NB4 (cell line): ENCODE results near the gene TMEM164.

Source experiments
- DNase-seq: peaks from one replicate; pipeline ENCODE4 v3.0.0; 2010; ENCODE audit warnings: low read depth
- H3K4me3 ChIP-seq: one replicate; pipeline ENCODE4 v1.5.1; 2011; ENCODE audit warnings: mild to moderate bottlenecking, low read depth, low read length, moderate library complexity
- MYC ChIP-seq: IDR thresholded peaks from 2 replicates; pipeline ENCODE4 v1.6.1; 2011; ENCODE audit warnings: low read depth, low read length
- POLR2A ChIP-seq: IDR thresholded peaks from 2 replicates; pipeline ENCODE4 v1.6.1; 2011; ENCODE audit warnings: mild to moderate bottlenecking; ENCODE audit not compliant: insufficient read length; ENCODE audit errors: extremely low read depth
- TF ChIP-seq, protein P1 (sequence below): IDR thresholded peaks from one replicate; pipeline ENCODE4 v1.5.1; 2012; ENCODE audit warnings: low read depth, low read length
- TF ChIP-seq, protein P2 (sequence below): IDR thresholded peaks from 2 replicates; pipeline ENCODE4 v1.6.1; 2011; ENCODE audit warnings: low read depth, low read length

Gene TMEM164

DNA sequence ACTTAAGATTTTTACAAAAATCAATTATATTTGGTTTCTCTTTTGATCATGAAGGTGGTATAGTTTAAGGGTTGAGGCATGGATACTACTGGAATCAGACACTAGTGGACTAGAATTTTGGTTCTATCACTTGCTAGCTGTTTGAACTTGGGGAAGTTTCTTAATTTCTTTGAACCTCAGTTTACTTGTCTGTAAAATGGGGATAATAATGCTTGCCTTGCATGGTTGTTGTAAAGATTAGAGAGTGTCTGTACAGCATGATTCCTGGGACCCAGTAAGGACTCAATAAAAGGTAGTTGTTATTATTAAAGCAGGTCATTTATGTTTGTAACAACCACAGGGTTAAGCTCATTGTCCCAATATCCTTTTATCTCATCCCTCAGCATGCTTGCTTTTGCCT is 36.0 kb downstream of the TMEM164 start:
- no peak overlapping the region for H3K4me3 ChIP-seq
- DNase-seq = no peak
- TF ChIP-seq, protein P1, sequence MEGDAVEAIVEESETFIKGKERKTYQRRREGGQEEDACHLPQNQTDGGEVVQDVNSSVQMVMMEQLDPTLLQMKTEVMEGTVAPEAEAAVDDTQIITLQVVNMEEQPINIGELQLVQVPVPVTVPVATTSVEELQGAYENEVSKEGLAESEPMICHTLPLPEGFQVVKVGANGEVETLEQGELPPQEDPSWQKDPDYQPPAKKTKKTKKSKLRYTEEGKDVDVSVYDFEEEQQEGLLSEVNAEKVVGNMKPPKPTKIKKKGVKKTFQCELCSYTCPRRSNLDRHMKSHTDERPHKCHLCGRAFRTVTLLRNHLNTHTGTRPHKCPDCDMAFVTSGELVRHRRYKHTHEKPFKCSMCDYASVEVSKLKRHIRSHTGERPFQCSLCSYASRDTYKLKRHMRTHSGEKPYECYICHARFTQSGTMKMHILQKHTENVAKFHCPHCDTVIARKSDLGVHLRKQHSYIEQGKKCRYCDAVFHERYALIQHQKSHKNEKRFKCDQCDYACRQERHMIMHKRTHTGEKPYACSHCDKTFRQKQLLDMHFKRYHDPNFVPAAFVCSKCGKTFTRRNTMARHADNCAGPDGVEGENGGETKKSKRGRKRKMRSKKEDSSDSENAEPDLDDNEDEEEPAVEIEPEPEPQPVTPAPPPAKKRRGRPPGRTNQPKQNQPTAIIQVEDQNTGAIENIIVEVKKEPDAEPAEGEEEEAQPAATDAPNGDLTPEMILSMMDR = no peak
- TF ChIP-seq, protein P2, sequence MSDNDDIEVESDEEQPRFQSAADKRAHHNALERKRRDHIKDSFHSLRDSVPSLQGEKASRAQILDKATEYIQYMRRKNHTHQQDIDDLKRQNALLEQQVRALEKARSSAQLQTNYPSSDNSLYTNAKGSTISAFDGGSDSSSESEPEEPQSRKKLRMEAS = no peak
- TF ChIP-seq MYC (no peak), POLR2A (no peak)

DNA sequence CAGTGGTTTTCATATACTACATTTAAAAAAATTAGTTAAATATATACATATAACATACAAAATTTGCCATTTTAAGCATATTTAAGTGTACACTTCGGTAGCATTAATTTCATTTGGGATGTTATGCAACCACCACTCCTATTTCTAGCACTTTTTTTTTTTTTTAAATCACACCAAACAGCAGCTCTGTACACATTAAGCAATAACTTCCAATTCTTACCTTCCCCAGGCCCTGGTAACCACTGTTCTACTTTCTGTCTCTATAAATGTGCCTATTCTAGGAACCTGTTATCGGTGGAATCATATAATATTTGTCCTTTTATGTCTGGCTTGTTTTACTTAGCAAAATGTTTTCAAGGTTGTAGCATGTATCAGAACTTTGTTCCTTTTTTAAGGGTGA is 39.1 kb downstream of the TMEM164 start:
- peak; percentile 24 for DNase-seq
- TF ChIP-seq, protein P2 = no peak
- TF ChIP-seq, protein P1 = no peak
- TF ChIP-seq POLR2A (no peak), MYC (no peak)
- H3K4me3 ChIP-seq = no peak overlapping the region

DNA sequence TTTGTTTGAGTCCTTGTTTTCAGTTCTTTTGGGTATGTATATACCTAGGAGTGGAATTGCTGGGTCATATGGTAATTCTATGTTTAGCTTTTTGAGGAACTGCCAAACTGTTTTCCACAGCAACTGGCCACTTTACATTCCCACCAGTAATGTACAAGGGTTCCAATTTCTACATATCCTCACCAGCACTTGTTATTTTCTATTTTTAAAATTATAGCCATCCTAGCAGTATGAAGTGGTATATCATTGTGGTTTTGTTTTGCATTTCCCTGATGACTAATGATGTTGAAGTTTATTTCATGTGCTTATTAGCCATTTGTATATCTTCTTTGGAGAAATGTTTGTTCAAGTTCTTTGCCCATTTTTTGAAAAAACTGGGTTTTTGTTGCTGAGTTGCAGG is 39.6 kb downstream of the TMEM164 start:
- H3K4me3 ChIP-seq = no peak overlapping the region
- DNase-seq = peak; percentile 24
- TF ChIP-seq POLR2A (no peak), MYC (no peak)
- TF ChIP-seq, protein P1 = no peak
- TF ChIP-seq, protein P2 = no peak

DNA sequence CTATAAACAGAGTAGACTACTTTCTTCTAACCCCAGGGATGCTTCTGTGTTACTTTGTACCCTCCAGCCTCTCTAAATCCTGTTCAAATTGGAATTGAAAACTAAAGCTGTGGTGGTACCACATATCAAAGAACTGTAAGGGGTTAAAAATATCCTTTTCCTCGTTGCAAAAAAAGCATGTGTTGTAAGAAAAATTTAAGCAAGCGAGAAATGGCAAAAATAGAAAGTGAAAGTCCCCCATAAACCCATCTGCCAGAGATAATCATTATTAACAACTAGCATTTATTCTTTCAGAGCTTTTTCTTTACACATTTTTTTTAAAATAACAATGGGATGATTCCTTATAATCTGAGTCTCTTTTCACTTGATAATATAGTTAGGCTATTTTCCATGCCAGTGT is 40.6 kb downstream of the TMEM164 start:
- no peak overlapping the region for H3K4me3 ChIP-seq
- TF ChIP-seq POLR2A (no peak), MYC (no peak)
- TF ChIP-seq, protein P1 = no peak
- TF ChIP-seq, protein P2 = no peak
- no peak for DNase-seq

- DNase-seq = no peak
- H3K4me3 ChIP-seq = no peak overlapping the region
- TF ChIP-seq, protein P1 = no peak
- TF ChIP-seq, protein P2 = no peak
- TF ChIP-seq MYC = no peak
- TF ChIP-seq POLR2A = no peak
These were observed 41.7 kb downstream of the TMEM164 start for GRCh38 chrX:110044346-110045249.
